ENCODE data around the gene VANGL1.

- TF ChIP-seq, protein P1, sequence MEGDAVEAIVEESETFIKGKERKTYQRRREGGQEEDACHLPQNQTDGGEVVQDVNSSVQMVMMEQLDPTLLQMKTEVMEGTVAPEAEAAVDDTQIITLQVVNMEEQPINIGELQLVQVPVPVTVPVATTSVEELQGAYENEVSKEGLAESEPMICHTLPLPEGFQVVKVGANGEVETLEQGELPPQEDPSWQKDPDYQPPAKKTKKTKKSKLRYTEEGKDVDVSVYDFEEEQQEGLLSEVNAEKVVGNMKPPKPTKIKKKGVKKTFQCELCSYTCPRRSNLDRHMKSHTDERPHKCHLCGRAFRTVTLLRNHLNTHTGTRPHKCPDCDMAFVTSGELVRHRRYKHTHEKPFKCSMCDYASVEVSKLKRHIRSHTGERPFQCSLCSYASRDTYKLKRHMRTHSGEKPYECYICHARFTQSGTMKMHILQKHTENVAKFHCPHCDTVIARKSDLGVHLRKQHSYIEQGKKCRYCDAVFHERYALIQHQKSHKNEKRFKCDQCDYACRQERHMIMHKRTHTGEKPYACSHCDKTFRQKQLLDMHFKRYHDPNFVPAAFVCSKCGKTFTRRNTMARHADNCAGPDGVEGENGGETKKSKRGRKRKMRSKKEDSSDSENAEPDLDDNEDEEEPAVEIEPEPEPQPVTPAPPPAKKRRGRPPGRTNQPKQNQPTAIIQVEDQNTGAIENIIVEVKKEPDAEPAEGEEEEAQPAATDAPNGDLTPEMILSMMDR (conservative IDR thresholded peaks at IDR 0.05 in 1 of 2, IDR thresholded peaks at IDR 0.05 in 1 of 2; ENCODE audit: extremely low read depth in 1 of 2, insufficient read depth in 1 of 2, low read depth in 1 of 2, low read length in 2 of 2), result no peak
- no peak for TF ChIP-seq EZH2 (IDR thresholded peaks at IDR 0.05; ENCODE audit: borderline replicate concordance, low read length)
These were observed 19.4 kb downstream of the VANGL1 start for GRCh38 chr1:115661157-115661556.
